GM12878 (cell line): ENCODE results near the gene SIVA1. TPM values are rescaled to one million over a fixed set of nuclear protein-coding genes. Genes with fewer than 3 reads are reported as not detected.

Experiments used
- ATAC-seq: fragments of 200-7000 bp; cut with Tn5 transposase; 3 replicates; pipeline ENCODE4 v1.9.1; 2020; ENCODE audit warnings: mild to moderate bottlenecking, moderate library complexity
- BruUV-seq: library from RNA; stranded (reverse); fragments of 400-500 nt; replicated peaks from 2 replicates; lab custom pipeline; 2021; lab: Mats Ljungman, UMichigan
- CTCF ChIA-PET: fragments of 300-600 bp; sonication (Branson Sonifier 250); formaldehyde crosslinking; extraction: SDS; loops from one replicate; lab custom pipeline; 2021; ENCODE audit warnings: inconsistent platforms; lab: Yijun Ruan, JAX
- POLR2A ChIA-PET: fragments of 350-600 bp; formaldehyde crosslinking; extraction: SDS; loops from one replicate; lab custom pipeline; 2021; ENCODE audit warnings: inconsistent platforms; lab: Charles Lee
- RAD21 ChIA-PET: fragments of 300-600 bp; sonication (Branson Sonifier 250); formaldehyde crosslinking; loops from one replicate; lab custom pipeline; 2023; ENCODE audit warnings: antibody characterized with exemption; ENCODE audit not compliant: unreplicated experiment; lab: Charles Lee
- SMC1A ChIA-PET: fragments of 300-600 bp; sonication (Branson Sonifier 250); formaldehyde crosslinking; loops from one replicate; lab custom pipeline; 2023; ENCODE audit not compliant: unreplicated experiment, uncharacterized antibody; lab: Charles Lee
- DNase-seq: peaks from one replicate; pipeline ENCODE4 v3.0.0-alpha.2; 2011; ENCODE audit warnings: low read depth, low spot score
- FAIRE-seq: peaks from 3 replicates; lab custom pipeline; 2011; peaks lifted over from hg19 to GRCh38; lab: Jason Lieb, UNC
- H2AFZ ChIP-seq: 2 replicates; pipeline ENCODE4 v1.6.0; 2011; ENCODE audit warnings: low read depth, low read length, control low read depth; ENCODE audit not compliant: control insufficient read depth
- H3K27ac ChIP-seq: 2 replicates; pipeline ENCODE4 v1.5.1; 2011; ENCODE audit warnings: control low read depth; ENCODE audit not compliant: control insufficient read depth, insufficient read depth
- H3K27me3 ChIP-seq, 2 experiments: replicated peaks in 1 of 2; 2 replicates each; pipeline versions ENCODE4 v1.6.0 to v1.6.1; 2011; ENCODE audit warnings: low read length in 1 of 2; ENCODE audit not compliant: control insufficient read depth in 2 of 2, insufficient read depth in 2 of 2
- H3K36me3 ChIP-seq, 2 experiments: 2 replicates each; pipeline ENCODE4 v1.5.1; 2011; ENCODE audit warnings: low read length in 1 of 2; ENCODE audit not compliant: control insufficient read depth in 2 of 2, insufficient read depth in 2 of 2
- H3K4me1 ChIP-seq: 2 replicates; pipeline ENCODE4 v1.6.1; 2011; ENCODE audit warnings: mild to moderate bottlenecking, low read length, moderate library complexity, mixed read lengths; ENCODE audit not compliant: control insufficient read depth, insufficient read depth
- H3K4me2 ChIP-seq: 2 replicates; pipeline ENCODE4 v1.6.0; 2011; ENCODE audit warnings: control low read depth; ENCODE audit not compliant: control insufficient read depth, insufficient read depth
- H3K4me3 ChIP-seq: fragments of 200-600 bp; sonication (generic); 2 replicates; pipeline ENCODE4 v1.5.1; 2016
- H3K79me2 ChIP-seq: 2 replicates; pipeline ENCODE4 v1.6.0; 2011; ENCODE audit warnings: low read length; ENCODE audit not compliant: control insufficient read depth, insufficient read depth
- H3K9ac ChIP-seq: 2 replicates; pipeline ENCODE4 v1.8.0; 2011; ENCODE audit warnings: low read length, control low read depth, mixed read lengths; ENCODE audit not compliant: control insufficient read depth, insufficient read depth
- H3K9me3 ChIP-seq: replicated peaks from 3 replicates; pipeline ENCODE4 v1.5.1; 2011; ENCODE audit warnings: mild to moderate bottlenecking, low read length; ENCODE audit not compliant: control insufficient read depth, insufficient read depth
- H4K20me1 ChIP-seq: 2 replicates; pipeline ENCODE4 v1.6.0; 2011; ENCODE audit not compliant: control insufficient read depth, insufficient read depth
- CBX5 ChIP-seq: sonication (generic); IDR thresholded peaks from 2 replicates; pipeline ENCODE4 v1.6.1; 2016; ENCODE audit warnings: low read depth, moderate library complexity, mild to moderate bottlenecking, inconsistent platforms
- CHD4 ChIP-seq: fragments of 200-600 bp; sonication (generic); IDR thresholded peaks from 2 replicates; pipeline ENCODE4 v1.6.1; 2016; ENCODE audit warnings: mild to moderate bottlenecking
- FOXM1 ChIP-seq: IDR thresholded peaks from 2 replicates; pipeline ENCODE4 v1.6.1; 2012; ENCODE audit warnings: low read depth, mild to moderate bottlenecking, inconsistent platforms, low read length, moderate library complexity
- HDAC2 ChIP-seq: fragments of 200-600 bp; sonication (generic); IDR thresholded peaks from 2 replicates; pipeline ENCODE4 v1.6.1; 2017
- KDM1A ChIP-seq: fragments of 200-600 bp; sonication (generic); IDR thresholded peaks from 2 replicates; pipeline ENCODE4 v1.6.1; 2016; ENCODE audit warnings: borderline replicate concordance
- SIN3A ChIP-seq: IDR thresholded peaks from 2 replicates; pipeline ENCODE4 v1.6.1; 2012; ENCODE audit warnings: low read depth, low read length, improper control_type of control experiment
- STAT3 ChIP-seq: IDR thresholded peaks from 2 replicates; pipeline ENCODE4 v1.6.1; 2011; ENCODE audit warnings: low read depth, low read length, improper control_type of control experiment
- ZNF274 ChIP-seq: IDR thresholded peaks from one replicate; pipeline ENCODE4 v1.8.0; 2011; ENCODE audit not compliant: insufficient read length, insufficient read depth
- WGBS: methylation state at CpG from one replicate; pipeline ENCODE4 v1.1.6; 2016; ENCODE audit warnings: low lambda C conversion rate; ENCODE audit not compliant: insufficient replicate concordance, insufficient coverage; ENCODE audit errors: missing lambda C conversion rate; 5-methylcytosine and 5-hydroxymethylcytosine counted together
- in situ Hi-C: fragments of 300-500 bp; cut with MboI; formaldehyde crosslinking; loops from 9 replicates; pipeline ENCODE4 v1.14.3; 2018; ENCODE audit warnings: mixed read lengths
- intact Hi-C: fragments of 100-400 bp; cut with micrococcal nuclease; formaldehyde crosslinking; loops from one replicate; pipeline ENCODE4 v1.14.2; 2022; ENCODE audit not compliant: unreplicated experiment
- polyA plus RNA-seq, 11 experiments: library from polyadenylated mRNA; depleted of rRNA in 4 of 11; unstranded in 6 of 11; stranded (reverse) in 5 of 11; fragments of >200 nt; fragmentation: Nextera tagmentation in 4 of 11; fragmentation: Illumina TruSeq in 1 of 11; extraction: Ambion mirVana in 4 of 11; extraction: Trizol in 1 of 11; gene quantifications; 1 replicate in 1 of 11; 2 replicates in 10 of 11; pipeline versions ENCODE4 v1.2.1 to v1.2.3, GENCODE V29; 2011 to 2016; ENCODE audit warnings: inconsistent platforms in 2 of 11, missing spikeins in 2 of 11, low read depth in 1 of 11
- total RNA-seq, 4 experiments: library from RNA; depleted of rRNA in 3 of 4; stranded (reverse); fragments of >200 nt in 3 of 4; fragmentation: Illumina TruSeq in 1 of 4; extraction: Trizol in 1 of 4; gene quantifications; 2 replicates each; pipeline versions ENCODE4 v1.2.1 to v1.2.3, GENCODE V29; 2013 to 2021
- TF ChIP-seq, protein P1 (sequence below): fragments of 450-650 bp; IDR thresholded peaks from 2 replicates; pipeline ENCODE4 v1.6.1; 2014; ENCODE audit warnings: mild to moderate bottlenecking
- TF ChIP-seq, protein P2 (sequence below): fragments of 450-650 bp; IDR thresholded peaks from 2 replicates; pipeline ENCODE4 v1.6.1; 2017; ENCODE audit warnings: mild to moderate bottlenecking

The SIVA1 gene
- total and polyA plus RNA-seq, 10 of the 15 experiments (the other 5 are each of a cell fraction or from before 2014, with no cell fraction given) = 4.6 to 282 (median 106) TPM

DNA sequence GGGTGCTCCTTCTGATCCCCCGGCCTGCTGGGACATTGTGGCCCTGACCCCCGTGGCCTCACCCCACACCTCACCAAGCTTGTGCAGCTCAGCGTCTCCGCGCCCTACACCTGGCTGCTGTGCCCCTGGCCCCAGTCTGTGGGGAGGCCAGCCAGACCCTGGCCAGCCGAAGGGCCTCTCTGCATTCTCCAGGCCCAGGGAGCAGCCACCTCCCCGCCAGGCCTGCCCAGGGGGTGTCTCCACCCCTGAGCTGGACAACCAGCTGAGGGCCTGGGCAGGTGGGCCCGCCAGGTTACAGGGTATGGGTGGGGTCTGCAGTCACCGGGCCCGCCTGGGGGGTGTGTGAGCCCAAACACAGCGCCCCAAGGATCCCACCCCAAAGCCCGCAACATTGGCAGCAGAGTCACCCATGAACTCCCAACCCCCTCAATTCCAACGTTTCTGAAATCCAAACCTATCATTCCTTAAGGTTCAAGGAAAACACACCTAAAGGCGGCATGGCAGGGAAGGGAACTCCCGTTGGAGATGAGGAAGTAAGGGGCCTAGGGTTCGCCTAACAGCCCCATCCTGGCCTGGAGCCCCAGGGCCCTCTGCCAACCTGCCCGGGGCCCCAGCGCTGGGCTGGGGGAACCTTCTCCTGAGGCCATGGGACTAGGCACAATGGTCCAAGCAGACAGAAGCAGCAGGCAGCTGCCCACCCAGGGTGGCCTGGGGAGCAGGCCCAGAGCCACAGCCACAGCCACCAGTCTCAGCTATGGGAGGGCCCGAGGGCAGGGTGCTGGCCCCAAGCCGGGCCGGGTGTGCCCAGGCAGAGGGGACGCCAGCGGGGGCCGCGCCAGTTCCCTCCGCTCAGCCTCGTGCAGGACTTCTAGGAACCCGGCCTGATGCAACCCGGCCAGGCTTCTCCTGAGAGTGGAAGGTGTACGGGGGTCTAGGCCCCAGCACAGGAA is 34.1 kb downstream of the SIVA1 start:
- H3K9ac ChIP-seq = no peak overlapping the region
- no peaks in the 10 kb centered on the region for H3K4me1 ChIP-seq
- H3K27me3 ChIP-seq = no peaks in the 10 kb centered on the region
- ChIA-PET RAD21 (no interaction called here), CTCF (no interaction called here), SMC1A (no interaction called here), POLR2A (no interaction called here)
- no peaks in the 10 kb centered on the region for H3K9me3 ChIP-seq
- no peak overlapping the region for H3K27ac ChIP-seq
- DNase-seq = no peak
- WGBS = 93% methylated on average over 30 of the region's 30 CpGs
- intact Hi-C loops (no loop called here), in situ Hi-C loops (no loop called here)
- no peak for FAIRE-seq
- H3K79me2 ChIP-seq = peaks cover 2% of the 10 kb centered on the region; the same call in 1 of the 2 replicates
- no TSS peak for BruUV-seq
- no peak overlapping the region for H2AFZ ChIP-seq
- no peak overlapping the region for H3K4me3 ChIP-seq
- H3K4me2 ChIP-seq = no peak overlapping the region
- peaks cover 0 to 6% of the 10 kb centered on the region in 2 experiments; a peak in 2 of 4 replicates for H3K36me3 ChIP-seq
- H4K20me1 ChIP-seq = peaks cover 3% of the 10 kb centered on the region; the same call in 1 of the 2 replicates
- TF ChIP-seq, protein P1, sequence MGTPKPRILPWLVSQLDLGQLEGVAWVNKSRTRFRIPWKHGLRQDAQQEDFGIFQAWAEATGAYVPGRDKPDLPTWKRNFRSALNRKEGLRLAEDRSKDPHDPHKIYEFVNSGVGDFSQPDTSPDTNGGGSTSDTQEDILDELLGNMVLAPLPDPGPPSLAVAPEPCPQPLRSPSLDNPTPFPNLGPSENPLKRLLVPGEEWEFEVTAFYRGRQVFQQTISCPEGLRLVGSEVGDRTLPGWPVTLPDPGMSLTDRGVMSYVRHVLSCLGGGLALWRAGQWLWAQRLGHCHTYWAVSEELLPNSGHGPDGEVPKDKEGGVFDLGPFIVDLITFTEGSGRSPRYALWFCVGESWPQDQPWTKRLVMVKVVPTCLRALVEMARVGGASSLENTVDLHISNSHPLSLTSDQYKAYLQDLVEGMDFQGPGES = no peak
- TF ChIP-seq ZNF274 (no peak), CBX5 (no peak), KDM1A (no peak), STAT3 (no peak), HDAC2 (no peak), CHD4 (no peak), FOXM1 (no peak), SIN3A (no peak)
- TF ChIP-seq, protein P2, sequence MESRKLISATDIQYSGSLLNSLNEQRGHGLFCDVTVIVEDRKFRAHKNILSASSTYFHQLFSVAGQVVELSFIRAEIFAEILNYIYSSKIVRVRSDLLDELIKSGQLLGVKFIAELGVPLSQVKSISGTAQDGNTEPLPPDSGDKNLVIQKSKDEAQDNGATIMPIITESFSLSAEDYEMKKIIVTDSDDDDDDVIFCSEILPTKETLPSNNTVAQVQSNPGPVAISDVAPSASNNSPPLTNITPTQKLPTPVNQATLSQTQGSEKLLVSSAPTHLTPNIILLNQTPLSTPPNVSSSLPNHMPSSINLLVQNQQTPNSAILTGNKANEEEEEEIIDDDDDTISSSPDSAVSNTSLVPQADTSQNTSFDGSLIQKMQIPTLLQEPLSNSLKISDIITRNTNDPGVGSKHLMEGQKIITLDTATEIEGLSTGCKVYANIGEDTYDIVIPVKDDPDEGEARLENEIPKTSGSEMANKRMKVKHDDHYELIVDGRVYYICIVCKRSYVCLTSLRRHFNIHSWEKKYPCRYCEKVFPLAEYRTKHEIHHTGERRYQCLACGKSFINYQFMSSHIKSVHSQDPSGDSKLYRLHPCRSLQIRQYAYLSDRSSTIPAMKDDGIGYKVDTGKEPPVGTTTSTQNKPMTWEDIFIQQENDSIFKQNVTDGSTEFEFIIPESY = no peak
- no peak for ATAC-seq
